A549 (cell line): ENCODE data around the gene TTLL11.

Experiments
- CTCF ChIP-seq: fragments of >200 bp; sonication (Bioruptor Twin); formaldehyde crosslinking; IDR thresholded peaks from 3 replicates; pipeline ENCODE4 v1.5.1; 2016
- EP300 ChIP-seq, 2 experiments: fragments of >200 bp; sonication (Bioruptor Twin); formaldehyde crosslinking; IDR thresholded peaks; 2 replicates in 1 of 2; 3 replicates in 1 of 2; pipeline ENCODE4 v1.6.1; 2016 to 2017
- FOXS1 ChIP-seq: fragments of 250-450 bp; sonication (Bioruptor Pico); IDR thresholded peaks from 2 replicates; pipeline ENCODE4 v1.5.0; 2020; ENCODE audit warnings: mild to moderate bottlenecking, moderate library complexity

- TF ChIP-seq FOXS1 (CRISPR knock-in tag) (no peak), EP300 (IDR thresholded peaks at IDR 0.05) (no peak), CTCF (no peak)
Measured at GRCh38 chr9:121821326-121821725, 271.8 kb downstream of the TTLL11 start.
